ENCODE data around the gene CES4A.
"Not testable (repeated sequence)": the region's sequence is repeated elsewhere in the genome, so short reads cannot be mapped to it uniquely, and the experiment has no call there.

CES4A gene

GRCh38 chr16:67022531-67023214 lies 34.3 kb downstream of the CES4A start:
- DNase-seq (ENCODE audit: low read depth) = no peak

- DNase-seq (ENCODE audit: low read depth) = no peak
Measured at GRCh38 chr16:67023689-67024088, 35.3 kb downstream of the CES4A start.

GRCh38 chr16:67024384-67025209 lies 36.2 kb downstream of the CES4A start:
- DNase-seq (ENCODE audit: low read depth) = no peak

- no peak for DNase-seq (ENCODE audit: low read depth)
Measured at GRCh38 chr16:67025210-67025550, 36.8 kb downstream of the CES4A start.

- no peak for DNase-seq (ENCODE audit: low read depth)
Measured at GRCh38 chr16:67026570-67026969, 38.2 kb downstream of the CES4A start.

GRCh38 chr16:67027046-67027445 lies 38.7 kb downstream of the CES4A start:
- no peak for DNase-seq (ENCODE audit: low read depth)

GRCh38 chr16:67028167-67028695 lies 39.8 kb downstream of the CES4A start:
- no peak for DNase-seq (ENCODE audit: low read depth)

- peak; percentile 48 for DNase-seq (ENCODE audit: low read depth)
Measured at GRCh38 chr16:67028696-67029253, 40.4 kb downstream of the CES4A start, which contains the start of gene CBFB. Gene CBFB (plus strand): TSS chr16:67029149. CDS start chr16:67029408, 259 bp downstream.

- DNase-seq (ENCODE audit: low read depth) = no peak
Measured at GRCh38 chr16:67029254-67030096, 41.1 kb downstream of the CES4A start.

- no peak for DNase-seq (ENCODE audit: low read depth)
Measured at GRCh38 chr16:67030221-67030962, 42.0 kb downstream of the CES4A start.

GRCh38 chr16:67034487-67034886 lies 46.1 kb downstream of the CES4A start:
- no peak for DNase-seq (ENCODE audit: low read depth)

- no peak for DNase-seq (ENCODE audit: low read depth)
Measured at GRCh38 chr16:67035364-67035763, 47.0 kb downstream of the CES4A start.

- DNase-seq (ENCODE audit: low read depth) = no peak
Measured at GRCh38 chr16:67036323-67036741, 47.9 kb downstream of the CES4A start.

- no peak for DNase-seq (ENCODE audit: low read depth)
Measured at GRCh38 chr16:67039260-67040020, 51.1 kb downstream of the CES4A start.

- DNase-seq (ENCODE audit: low read depth) = no peak
Measured at GRCh38 chr16:67040166-67040565, 51.8 kb downstream of the CES4A start.

- no peak for DNase-seq (ENCODE audit: low read depth)
Measured at GRCh38 chr16:67040906-67041305, 52.5 kb downstream of the CES4A start.

GRCh38 chr16:67041520-67041919 lies 53.1 kb downstream of the CES4A start:
- DNase-seq (ENCODE audit: low read depth) = not testable (repeated sequence)

GRCh38 chr16:67043420-67043819 lies 55.0 kb downstream of the CES4A start:
- DNase-seq (ENCODE audit: low read depth) = no peak

- DNase-seq (ENCODE audit: low read depth) = no peak
Measured at GRCh38 chr16:67050796-67051195, 62.4 kb downstream of the CES4A start.

- no peak for DNase-seq (ENCODE audit: low read depth)
Measured at GRCh38 chr16:67052399-67052798, 64.0 kb downstream of the CES4A start.
